ES-I3 (cell line): ENCODE measurements around the gene CDH13.

Experiments
- H3K36me3 ChIP-seq: 2 replicates; pipeline ENCODE4 v1.6.1; 2013; ENCODE audit warnings: mild to moderate bottlenecking, low read length, control low read depth, moderate library complexity; ENCODE audit not compliant: insufficient read depth
- H3K4me1 ChIP-seq: 2 replicates; pipeline ENCODE4 v1.6.1; 2013; ENCODE audit warnings: mild to moderate bottlenecking, control low read depth, low read length; ENCODE audit not compliant: insufficient read depth
- H3K9ac ChIP-seq: 2 replicates; pipeline ENCODE4 v1.6.1; 2013; ENCODE audit warnings: low read depth, mild to moderate bottlenecking, low read length, moderate library complexity
- H3K9me3 ChIP-seq: 2 replicates; pipeline ENCODE4 v1.6.1; 2013; ENCODE audit warnings: mild to moderate bottlenecking, low read length, moderate library complexity; ENCODE audit not compliant: control insufficient read depth, insufficient read depth

The CDH13 gene

DNA sequence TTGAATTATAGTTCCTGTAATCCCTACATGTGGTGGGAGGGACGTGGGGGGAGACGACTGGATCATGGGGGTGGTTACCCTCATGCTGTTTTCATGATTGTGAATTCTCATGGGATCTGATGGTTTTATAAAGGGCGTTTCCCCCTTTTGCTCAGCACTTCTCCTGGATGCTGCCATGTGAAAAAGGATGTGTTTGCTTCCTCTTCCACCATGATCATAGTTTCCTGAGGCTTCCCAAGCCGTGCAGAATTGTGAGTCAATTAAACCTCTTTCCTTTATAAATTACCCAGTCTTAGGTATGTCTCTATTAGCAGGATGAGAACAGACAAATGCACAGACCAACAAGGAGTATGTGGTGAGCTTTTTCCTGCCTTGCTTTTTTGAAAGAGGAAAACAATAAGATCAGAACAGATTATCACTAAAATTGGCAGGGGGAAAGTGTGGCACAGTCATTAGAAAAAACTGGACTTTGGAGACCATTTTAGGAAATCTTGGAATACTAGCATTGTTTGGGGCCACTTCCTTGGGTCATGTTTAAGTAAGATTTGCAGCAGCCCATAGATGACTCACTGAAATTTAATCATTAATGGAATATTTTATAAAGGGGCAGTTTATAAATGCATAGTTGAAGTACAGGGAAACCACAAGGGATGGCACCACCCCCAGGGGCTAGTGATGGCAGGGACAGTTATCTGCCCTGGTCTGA lies 352.8 kb downstream of the CDH13 start:
- no peaks in the 10 kb centered on the region; the same call in 1 of the 2 replicates for H3K9me3 ChIP-seq

DNA sequence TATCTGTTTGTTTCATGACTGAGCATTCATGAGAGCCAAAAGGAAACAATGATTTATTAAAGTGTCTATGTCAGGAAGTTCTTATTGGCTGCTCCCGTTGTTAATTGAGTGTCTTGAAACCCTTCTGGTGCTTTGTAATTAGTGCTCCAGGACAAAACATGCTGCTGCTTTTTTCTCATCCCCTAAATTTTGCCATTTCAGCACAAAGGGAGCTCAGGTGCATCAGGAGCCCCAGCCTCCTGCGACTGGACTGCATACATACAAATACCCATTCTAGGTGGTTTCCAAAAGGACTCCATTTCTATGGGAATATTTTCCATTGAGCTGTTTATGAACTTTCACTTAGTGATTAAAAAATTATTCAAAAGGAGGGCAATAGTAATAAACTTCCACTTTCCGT lies 354.0 kb downstream of the CDH13 start:
- Histone ChIP-seq H3K4me1 (no peaks in the 10 kb centered on the region), H3K9me3 (no peaks in the 10 kb centered on the region), H3K9ac (no peak overlapping the region), H3K36me3 (no peaks in the 10 kb centered on the region)

More for the DNA sequence above, 352.8 kb downstream of the CDH13 start:
- Histone ChIP-seq H3K36me3 (no peaks in the 10 kb centered on the region), H3K9ac (no peak overlapping the region), H3K4me1 (no peaks in the 10 kb centered on the region)

DNA sequence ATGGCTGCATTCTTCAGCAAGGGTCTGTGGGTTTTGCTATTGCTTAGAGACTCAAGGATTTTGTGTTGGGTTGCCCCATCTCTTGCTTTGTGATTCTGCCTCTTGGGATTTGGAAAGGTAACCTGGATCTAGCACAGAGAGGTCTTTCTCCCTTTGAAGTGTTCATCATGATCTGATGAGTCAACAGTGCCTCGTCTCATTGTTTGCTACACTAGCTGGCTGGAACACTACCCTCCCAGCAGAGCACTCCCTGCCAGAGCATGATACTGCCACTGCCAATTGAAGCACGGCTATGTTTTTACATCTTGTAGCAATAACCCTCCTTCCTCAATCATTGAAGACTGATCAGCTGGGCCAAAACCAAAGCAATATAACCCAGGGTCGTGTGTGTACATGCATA lies 361.0 kb downstream of the CDH13 start:
- Histone ChIP-seq H3K36me3 (no peaks in the 10 kb centered on the region), H3K9me3 (no peaks in the 10 kb centered on the region), H3K4me1 (no peaks in the 10 kb centered on the region), H3K9ac (no peak overlapping the region)

DNA sequence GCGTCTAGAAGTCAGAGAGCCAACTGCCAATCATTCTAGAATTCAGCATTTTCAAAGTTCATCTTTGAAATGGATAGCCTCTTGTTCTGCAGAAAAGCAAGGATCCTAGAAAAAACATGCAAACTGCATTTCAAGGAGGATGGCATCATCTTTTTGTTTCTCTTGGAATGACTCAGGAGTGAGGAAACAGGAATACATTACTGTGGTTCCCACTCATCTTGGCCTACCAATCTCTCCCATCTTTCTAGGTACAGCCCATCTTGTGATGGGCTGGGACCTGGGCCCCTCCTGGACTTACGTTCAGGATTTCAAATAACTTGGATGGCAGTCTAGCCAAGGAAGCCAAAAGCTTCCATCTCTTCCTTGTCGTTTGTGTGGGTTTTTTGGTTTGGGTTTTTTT lies 363.4 kb downstream of the CDH13 start:
- no peaks in the 10 kb centered on the region for H3K9me3 ChIP-seq
- no peak overlapping the region for H3K9ac ChIP-seq
- no peaks in the 10 kb centered on the region for H3K36me3 ChIP-seq
- no peaks in the 10 kb centered on the region for H3K4me1 ChIP-seq

DNA sequence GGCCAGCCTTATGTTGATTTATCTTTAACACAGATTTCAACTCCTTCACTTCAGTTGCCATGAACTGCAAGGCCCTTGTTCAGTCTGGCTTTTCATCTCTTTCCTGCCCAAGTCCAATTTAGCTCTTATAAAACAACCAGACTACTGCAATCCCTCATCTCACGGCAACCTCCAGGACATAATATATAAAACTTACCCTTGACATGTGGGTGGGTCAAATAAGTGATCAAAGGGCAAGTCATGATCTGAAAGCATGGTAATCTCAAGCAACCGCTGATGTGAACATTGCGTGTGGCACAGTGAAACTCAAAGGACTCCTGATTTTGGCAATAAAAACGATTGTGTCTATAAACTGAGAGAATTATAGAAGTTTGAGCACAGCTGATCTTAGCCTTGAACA lies 364.6 kb downstream of the CDH13 start:
- H3K36me3 ChIP-seq, result no peaks in the 10 kb centered on the region
- H3K9ac ChIP-seq, result no peak overlapping the region
- no peaks in the 10 kb centered on the region for H3K4me1 ChIP-seq
- no peaks in the 10 kb centered on the region for H3K9me3 ChIP-seq

DNA sequence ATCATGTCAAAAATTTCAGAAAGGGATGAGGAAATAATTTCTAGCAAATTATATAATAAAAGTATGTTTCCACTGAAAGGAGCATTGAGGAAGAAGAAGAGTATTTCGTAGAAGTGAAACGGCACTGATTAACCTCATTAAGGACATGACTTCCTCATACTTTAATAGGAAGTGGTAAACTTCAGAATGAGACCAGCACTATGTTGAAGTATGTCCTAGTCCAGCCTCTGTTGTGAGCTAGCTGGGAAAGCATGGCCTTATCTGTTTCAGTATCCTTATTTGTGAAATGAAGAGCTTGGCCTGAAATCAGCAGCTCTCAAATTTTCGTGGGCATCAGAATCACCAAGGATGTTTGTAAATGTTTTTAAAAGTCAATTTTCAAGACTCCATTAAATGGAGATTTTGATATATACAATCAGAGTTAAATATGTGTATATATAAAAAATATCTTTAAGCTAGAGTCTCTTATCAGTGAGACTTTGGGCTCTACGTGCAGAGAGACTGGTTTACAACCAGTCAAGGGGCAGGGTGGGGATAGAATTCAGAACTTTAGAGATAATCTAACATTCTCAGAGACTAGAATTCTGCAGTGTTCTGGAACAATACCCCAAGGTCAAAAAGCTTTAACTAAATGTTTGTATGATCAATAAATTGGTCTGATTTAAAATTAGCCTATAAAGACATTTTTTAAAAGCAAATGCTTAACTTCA lies 365.4 kb downstream of the CDH13 start:
- Histone ChIP-seq H3K4me1 (no peaks in the 10 kb centered on the region), H3K36me3 (no peaks in the 10 kb centered on the region), H3K9me3 (no peaks in the 10 kb centered on the region), H3K9ac (no peak overlapping the region)

DNA sequence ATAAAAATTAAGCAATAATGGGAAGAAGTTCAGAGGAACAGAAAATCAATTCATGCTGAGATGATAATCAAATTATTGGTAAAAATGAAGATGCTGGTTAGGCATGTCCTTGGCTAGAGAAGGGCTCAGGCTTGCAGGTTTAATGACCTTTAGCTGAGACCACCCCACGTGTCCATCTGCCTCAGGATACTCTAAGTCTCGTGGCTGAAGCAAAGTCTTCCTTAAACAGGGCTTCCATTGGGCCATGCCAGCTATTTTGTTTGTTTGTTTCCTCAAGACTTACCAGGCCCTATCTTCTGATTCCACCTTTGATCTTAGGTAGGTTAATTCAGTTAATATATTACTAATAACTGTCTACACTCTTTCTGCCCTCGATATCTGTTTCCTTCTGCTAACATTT lies 366.0 kb downstream of the CDH13 start:
- H3K9ac ChIP-seq, result no peak overlapping the region
- H3K36me3 ChIP-seq, result no peaks in the 10 kb centered on the region
- no peaks in the 10 kb centered on the region for H3K4me1 ChIP-seq
- no peaks in the 10 kb centered on the region for H3K9me3 ChIP-seq

DNA sequence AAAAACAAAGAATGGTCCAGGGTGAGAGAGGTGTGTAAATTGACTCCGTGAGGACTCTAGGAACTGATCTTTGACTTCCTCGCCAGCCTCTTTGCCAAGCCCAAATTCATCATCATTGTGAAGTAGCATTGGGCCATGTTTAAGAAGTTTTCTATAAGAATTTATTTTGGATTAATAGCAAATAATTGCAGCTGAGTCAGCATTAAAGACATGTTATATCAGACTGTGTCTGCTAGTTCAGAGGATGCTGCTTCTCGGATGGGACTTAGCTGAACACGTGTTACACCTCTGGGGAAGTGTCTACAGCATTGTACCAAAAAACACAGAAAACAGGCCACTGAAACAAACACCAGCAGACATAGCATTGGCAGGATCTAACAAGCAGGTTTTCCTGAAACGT lies 366.6 kb downstream of the CDH13 start:
- Histone ChIP-seq H3K9ac (no peak overlapping the region), H3K4me1 (no peaks in the 10 kb centered on the region), H3K9me3 (no peaks in the 10 kb centered on the region), H3K36me3 (no peaks in the 10 kb centered on the region)

DNA sequence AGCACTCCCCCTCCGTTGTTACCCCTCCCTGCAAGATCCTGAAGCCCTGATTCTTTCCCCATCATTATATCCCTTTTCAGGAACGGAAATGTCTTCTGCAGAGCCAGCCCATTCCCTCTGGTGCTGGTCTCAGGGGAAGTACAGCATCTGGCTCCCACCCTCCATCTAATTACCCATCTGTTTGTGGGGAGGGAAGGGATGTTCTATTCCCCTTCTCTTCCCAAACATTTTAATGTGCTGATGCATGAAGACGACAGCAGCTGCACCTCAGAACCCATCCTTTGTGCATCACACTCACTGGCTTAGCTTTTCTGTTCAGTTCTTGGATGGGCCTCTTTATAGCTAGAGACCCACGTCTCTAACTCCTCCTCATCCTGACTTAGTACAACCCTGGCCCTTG lies 367.2 kb downstream of the CDH13 start:
- H3K9ac ChIP-seq, result no peak overlapping the region
- no peaks in the 10 kb centered on the region for H3K9me3 ChIP-seq
- H3K4me1 ChIP-seq, result no peaks in the 10 kb centered on the region
- H3K36me3 ChIP-seq, result no peaks in the 10 kb centered on the region

DNA sequence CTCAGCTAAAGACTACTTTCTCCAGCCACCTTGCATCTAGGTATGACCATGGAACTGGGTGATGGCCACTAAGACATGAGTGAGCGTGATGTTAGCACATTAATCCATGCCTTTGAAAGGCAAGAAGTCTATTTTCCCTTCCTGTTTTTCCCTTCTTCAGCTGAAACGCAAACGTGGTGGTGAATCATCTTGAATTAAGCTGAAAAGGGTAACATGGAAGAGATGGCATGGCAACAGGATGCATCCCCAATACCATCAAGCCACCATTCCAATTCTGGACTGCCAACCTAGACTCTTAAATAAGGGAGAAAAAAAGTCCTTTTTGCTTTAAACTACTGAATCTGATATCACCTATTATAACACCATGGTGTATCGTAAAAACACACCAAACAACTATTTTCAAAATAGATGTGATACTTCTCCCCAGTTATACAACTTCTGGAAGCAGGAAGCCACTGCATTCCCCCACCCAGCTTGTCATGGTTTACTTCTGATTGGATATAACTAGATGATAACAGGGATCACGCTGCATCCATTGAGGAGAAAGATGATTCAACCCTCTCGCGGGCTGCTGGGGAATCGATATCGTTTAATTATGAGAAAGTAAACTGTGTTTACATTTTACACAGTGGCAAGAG lies 368.6 kb downstream of the CDH13 start:
- Histone ChIP-seq H3K9me3 (no peaks in the 10 kb centered on the region), H3K36me3 (no peaks in the 10 kb centered on the region), H3K9ac (no peak overlapping the region), H3K4me1 (no peaks in the 10 kb centered on the region)

DNA sequence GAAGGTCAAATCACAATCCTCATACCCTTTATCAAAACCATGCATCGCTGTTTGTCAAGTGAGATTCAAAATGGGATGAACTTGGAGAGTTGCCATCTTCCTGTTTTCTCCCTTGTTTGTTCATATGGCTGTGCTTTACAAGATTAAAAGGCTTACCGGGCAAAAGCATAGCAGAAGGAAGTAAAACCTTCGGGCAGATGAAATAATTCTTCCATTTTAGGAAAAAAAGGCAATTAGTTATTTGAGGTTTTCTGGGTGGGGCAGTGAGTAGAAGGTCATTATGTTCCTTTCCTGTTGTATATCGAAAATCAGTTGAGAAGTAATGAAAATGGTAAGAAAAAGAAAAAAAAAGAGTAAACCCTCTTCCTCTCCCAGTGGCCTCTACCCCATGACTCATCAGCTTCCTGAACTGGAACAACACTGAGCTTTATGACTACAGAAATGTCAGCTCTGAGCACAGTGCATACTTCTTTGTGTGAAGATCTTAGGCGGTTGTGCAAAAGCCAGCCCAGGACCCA lies 369.2 kb downstream of the CDH13 start:
- Histone ChIP-seq H3K9me3 (no peaks in the 10 kb centered on the region), H3K9ac (no peak overlapping the region), H3K36me3 (no peaks in the 10 kb centered on the region), H3K4me1 (no peaks in the 10 kb centered on the region)

DNA sequence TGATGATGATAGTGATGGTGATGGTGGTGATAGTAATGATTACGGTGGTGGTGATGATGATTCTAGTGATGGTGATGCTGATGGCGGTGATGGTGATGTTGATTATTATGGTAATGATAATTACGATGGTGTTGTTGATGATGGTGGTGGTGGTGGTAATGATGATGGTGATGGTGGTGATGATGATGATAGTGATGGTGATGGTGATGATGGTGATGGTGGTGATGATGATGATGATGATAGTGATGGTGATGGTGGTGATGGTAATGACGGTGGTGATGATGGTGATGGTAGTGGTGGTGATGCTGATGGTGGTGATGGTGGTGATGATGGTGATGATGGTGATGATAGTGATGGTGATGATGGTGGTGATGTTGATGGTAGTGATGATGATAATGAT lies 370.0 kb downstream of the CDH13 start:
- H3K36me3 ChIP-seq, result no peaks in the 10 kb centered on the region
- no peaks in the 10 kb centered on the region for H3K9me3 ChIP-seq
- H3K9ac ChIP-seq, result no peak overlapping the region
- no peaks in the 10 kb centered on the region for H3K4me1 ChIP-seq

DNA sequence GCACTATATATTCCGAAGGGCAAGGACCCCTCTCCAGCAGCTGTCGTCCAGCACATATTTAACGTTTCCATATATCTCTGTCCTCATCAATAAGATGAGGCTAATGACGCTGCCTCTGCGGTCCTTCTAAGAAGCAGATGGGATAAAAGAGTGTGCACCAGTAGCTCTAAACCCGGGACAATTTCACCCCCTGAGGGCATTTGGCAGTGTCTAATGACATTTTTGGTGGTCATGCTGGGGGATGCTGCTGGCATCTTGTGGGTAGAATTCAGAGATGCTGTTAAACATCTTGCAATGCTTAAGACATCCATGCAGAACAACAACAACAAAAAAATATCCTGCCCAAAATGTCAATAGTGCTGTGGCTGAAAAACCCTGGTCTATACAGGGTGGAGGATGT lies 372.9 kb downstream of the CDH13 start:
- no peaks in the 10 kb centered on the region for H3K36me3 ChIP-seq
- H3K9me3 ChIP-seq, result no peaks in the 10 kb centered on the region
- H3K9ac ChIP-seq, result no peak overlapping the region
- H3K4me1 ChIP-seq, result no peaks in the 10 kb centered on the region

DNA sequence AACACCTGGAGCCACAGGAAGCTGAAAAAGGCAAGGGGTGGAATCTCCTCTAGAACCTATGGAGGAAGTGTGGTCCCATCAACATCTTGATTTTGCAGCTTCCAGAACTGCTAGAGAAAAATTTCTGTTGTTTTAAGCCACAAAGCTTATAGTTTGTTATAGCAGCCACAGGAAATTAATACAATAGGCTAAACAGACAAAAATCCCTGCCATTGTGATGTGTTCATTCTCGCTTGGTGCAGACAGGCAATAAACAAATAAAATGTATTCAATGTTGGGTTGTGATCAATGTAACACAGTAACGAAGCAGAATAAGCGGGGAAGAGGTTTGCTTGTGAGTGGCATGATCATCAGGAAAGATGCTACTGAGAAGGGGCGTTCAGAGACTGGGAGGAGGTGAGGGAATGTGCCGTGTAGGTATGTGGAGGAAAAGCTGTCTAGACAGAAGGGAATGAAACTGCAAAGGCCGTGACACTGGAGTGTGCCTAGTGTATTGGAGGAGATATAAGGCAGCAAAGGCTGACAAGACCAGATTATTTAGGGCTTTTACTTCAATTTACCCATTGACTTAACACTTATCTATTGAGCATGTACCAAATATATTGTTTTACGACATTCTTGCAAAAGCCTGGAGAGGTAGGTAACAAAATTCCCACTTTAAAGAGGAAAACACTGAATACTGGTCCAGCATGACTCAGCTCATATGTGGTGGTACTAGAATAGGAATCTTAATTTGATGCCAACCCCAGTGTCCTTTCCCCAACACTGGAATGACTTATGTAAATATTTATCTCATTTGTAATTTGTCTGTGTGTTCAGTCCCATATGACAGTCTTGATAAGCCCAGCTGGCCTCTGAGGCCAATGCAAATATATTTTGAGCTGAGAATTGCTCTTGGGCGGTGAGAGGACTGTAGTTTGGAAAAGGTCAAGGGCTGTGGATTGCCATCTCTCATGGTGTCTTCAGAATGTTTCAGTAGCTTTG lies 375.9 kb downstream of the CDH13 start:
- Histone ChIP-seq H3K36me3 (no peaks in the 10 kb centered on the region), H3K9ac (no peak overlapping the region), H3K9me3 (no peaks in the 10 kb centered on the region), H3K4me1 (no peaks in the 10 kb centered on the region; the same call in 1 of the 2 replicates)
